ENCODE results near the gene NLRP11.

The NLRP11 gene

GRCh38 chr19:55831846-55832245, at the start of gene NLRP11:
Gene NLRP11 (minus strand): TSS chr19:55831999. CDS start chr19:55818174, 13,825 bp downstream.
- no peak for FAIRE-seq

GRCh38 chr19:55877211-55877610, 45.4 kb upstream of the NLRP11 start:
- FAIRE-seq: no peak

GRCh38 chr19:55870736-55871135, 38.9 kb upstream of the NLRP11 start:
- FAIRE-seq: no peak

GRCh38 chr19:55867101-55867500, 35.3 kb upstream of the NLRP11 start:
- no peak for FAIRE-seq

- FAIRE-seq: no peak
Measured at GRCh38 chr19:55866521-55866920, 34.7 kb upstream of the NLRP11 start.

GRCh38 chr19:55858969-55859368, 27.2 kb upstream of the NLRP11 start:
- FAIRE-seq: no peak

- no peak for FAIRE-seq
Measured at GRCh38 chr19:55858401-55858800, 26.6 kb upstream of the NLRP11 start.

- no peak for FAIRE-seq
Measured at GRCh38 chr19:55857974-55858373, 26.2 kb upstream of the NLRP11 start.

GRCh38 chr19:55857149-55857548, 25.4 kb upstream of the NLRP11 start:
- FAIRE-seq: no peak

GRCh38 chr19:55855160-55855559, 23.4 kb upstream of the NLRP11 start:
- no peak for FAIRE-seq

- FAIRE-seq: no peak
Measured at GRCh38 chr19:55838906-55839305, 7.1 kb upstream of the NLRP11 start.

- no peak for FAIRE-seq
Measured at GRCh38 chr19:55838251-55838650, 6.5 kb upstream of the NLRP11 start.

- FAIRE-seq: no peak
Measured at GRCh38 chr19:55836340-55836739, 4.5 kb upstream of the NLRP11 start, which contains the start of gene NLRP4. Gene NLRP4 (plus strand): TSS chr19:55836540. CDS start chr19:55852081, 15,541 bp downstream.

GRCh38 chr19:55832676-55833075, 877 bp upstream of the NLRP11 start:
- no peak for FAIRE-seq

GRCh38 chr19:55830656-55831055, 1.1 kb downstream of the NLRP11 start:
- FAIRE-seq: no peak

GRCh38 chr19:55820037-55820436, 11.8 kb downstream of the NLRP11 start:
- FAIRE-seq: no peak

- no peak for FAIRE-seq
Measured at GRCh38 chr19:55813906-55814305, 17.9 kb downstream of the NLRP11 start.

- FAIRE-seq: no peak
Measured at GRCh38 chr19:55812449-55812848, 19.4 kb downstream of the NLRP11 start.

- no peak for FAIRE-seq
Measured at GRCh38 chr19:55811340-55811739, 20.5 kb downstream of the NLRP11 start.

- no peak for FAIRE-seq
Measured at GRCh38 chr19:55809381-55810058, 22.3 kb downstream of the NLRP11 start.

- no peak for FAIRE-seq
Measured at GRCh38 chr19:55802281-55802680, 29.5 kb downstream of the NLRP11 start.

GRCh38 chr19:55801416-55801815, 30.4 kb downstream of the NLRP11 start:
- FAIRE-seq: no peak

- no peak for FAIRE-seq
Measured at GRCh38 chr19:55795021-55795420, 36.8 kb downstream of the NLRP11 start.

- no peak for FAIRE-seq
Measured at GRCh38 chr19:55781112-55781511, 50.7 kb downstream of the NLRP11 start.

GRCh38 chr19:55778331-55778730, 53.5 kb downstream of the NLRP11 start:
- FAIRE-seq: no peak
